HepG2 (cell line): Measurements from ENCODE around the gene CBL. TPM values are rescaled to one million over a fixed set of nuclear protein-coding genes. Genes with fewer than 3 reads are reported as not detected.

Experiments used
- ARID2 ChIP-seq: sonication (generic); formaldehyde crosslinking; IDR thresholded peaks from 2 replicates; pipeline ENCODE4 v1.8.1; 2022; ENCODE audit warnings: mild to moderate bottlenecking, missing genetic modification reagents, borderline replicate concordance
- ATF7-NPFF ChIP-seq: sonication (generic); formaldehyde crosslinking; IDR thresholded peaks from 2 replicates; pipeline ENCODE4 v1.8.1; 2023; ENCODE audit warnings: mild to moderate bottlenecking, low read depth, missing genetic modification reagents, moderate library complexity
- EP300 ChIP-seq, 3 experiments: sonication (generic) in 1 of 3; formaldehyde crosslinking in 1 of 3; IDR thresholded peaks; 2 replicates each; pipeline versions ENCODE4 v1.5.1 to v1.6.1; 2011 to 2020; ENCODE audit warnings: low read depth in 2 of 3, low read length in 2 of 3, borderline replicate concordance in 1 of 3, improper control_type of control experiment in 1 of 3, mild to moderate bottlenecking in 1 of 3, missing genetic modification reagents in 1 of 3, moderate library complexity in 1 of 3
- IRX3 ChIP-seq: sonication (generic); formaldehyde crosslinking; IDR thresholded peaks from 2 replicates; pipeline ENCODE4 v1.8.1; 2023; ENCODE audit warnings: mild to moderate bottlenecking, low read depth, missing genetic modification reagents, borderline replicate concordance
- KMT2B ChIP-seq: IDR thresholded peaks from 2 replicates; pipeline ENCODE4 v1.6.1; 2016; ENCODE audit warnings: missing genetic modification reagents, missing compliant biosample characterization
- NR2F2 ChIP-seq: IDR thresholded peaks from 2 replicates; pipeline ENCODE4 v1.6.1; 2012; ENCODE audit warnings: low read depth, inconsistent platforms, borderline replicate concordance
- PHB2 ChIP-seq: fragments of 450-650 bp; IDR thresholded peaks from 2 replicates; pipeline ENCODE4 v1.6.1; 2018; ENCODE audit not compliant: partially characterized antibody
- PITX1 ChIP-seq: sonication (generic); formaldehyde crosslinking; IDR thresholded peaks from 2 replicates; pipeline ENCODE4 v1.5.1; 2020; ENCODE audit warnings: mild to moderate bottlenecking, missing genetic modification reagents
- RARG ChIP-seq: sonication (generic); formaldehyde crosslinking; IDR thresholded peaks from 2 replicates; pipeline ENCODE4 v1.4.0; 2020; ENCODE audit warnings: low read depth, mild to moderate bottlenecking, missing genetic modification reagents
- RFX1 ChIP-seq: fragments of 450-650 bp; IDR thresholded peaks from 2 replicates; pipeline ENCODE4 v1.6.1; 2017
- SNAI1 ChIP-seq: sonication (generic); formaldehyde crosslinking; IDR thresholded peaks from 2 replicates; pipeline ENCODE4 v1.5.0; 2020; ENCODE audit warnings: mild to moderate bottlenecking, missing genetic modification reagents, borderline replicate concordance
- STAT5B ChIP-seq: sonication (generic); formaldehyde crosslinking; IDR thresholded peaks from 2 replicates; pipeline ENCODE4 v1.4.0; 2020; ENCODE audit warnings: missing genetic modification reagents
- THAP8 ChIP-seq: sonication (generic); formaldehyde crosslinking; IDR thresholded peaks from 2 replicates; pipeline ENCODE4 v1.5.1; 2020; ENCODE audit warnings: missing genetic modification reagents, mild to moderate bottlenecking, borderline replicate concordance
- TIGD3 ChIP-seq: sonication (generic); formaldehyde crosslinking; IDR thresholded peaks from 2 replicates; pipeline ENCODE4 v1.5.1; 2020; ENCODE audit warnings: mild to moderate bottlenecking, missing genetic modification reagents, borderline replicate concordance
- ZBTB37 ChIP-seq: sonication (generic); formaldehyde crosslinking; IDR thresholded peaks from 2 replicates; pipeline ENCODE4 v1.4.0; 2020; ENCODE audit warnings: mild to moderate bottlenecking, missing genetic modification reagents
- ZFP36L2 ChIP-seq: sonication (generic); formaldehyde crosslinking; IDR thresholded peaks from 2 replicates; pipeline ENCODE4 v1.4.0; 2020; ENCODE audit warnings: missing genetic modification reagents
- ZNF329 ChIP-seq: sonication (generic); formaldehyde crosslinking; IDR thresholded peaks from 2 replicates; pipeline ENCODE4 v1.9.0; 2021; ENCODE audit warnings: low read depth, mild to moderate bottlenecking, missing genetic modification reagents
- ZNF350 ChIP-seq: sonication (generic); formaldehyde crosslinking; IDR thresholded peaks from 2 replicates; pipeline ENCODE4 v1.4.0; 2020; ENCODE audit warnings: mild to moderate bottlenecking, low read depth, missing genetic modification reagents, borderline replicate concordance
- ZNF569 ChIP-seq: sonication (generic); formaldehyde crosslinking; IDR thresholded peaks from 2 replicates; pipeline ENCODE4 v1.5.0; 2020; ENCODE audit warnings: mild to moderate bottlenecking, missing genetic modification reagents, moderate library complexity, borderline replicate concordance
- ZNF709 ChIP-seq: sonication (generic); formaldehyde crosslinking; IDR thresholded peaks from 2 replicates; pipeline ENCODE4 v1.5.0; 2020; ENCODE audit warnings: mild to moderate bottlenecking, missing genetic modification reagents
- ZNF766 ChIP-seq: sonication (generic); formaldehyde crosslinking; IDR thresholded peaks from 2 replicates; pipeline ENCODE4 v1.5.0; 2020; ENCODE audit warnings: missing genetic modification reagents, borderline replicate concordance
- ZNF776 ChIP-seq: sonication (generic); formaldehyde crosslinking; IDR thresholded peaks from 2 replicates; pipeline ENCODE4 v1.4.0; 2020; ENCODE audit warnings: mild to moderate bottlenecking, missing genetic modification reagents
- ZNF800 ChIP-seq: sonication (generic); formaldehyde crosslinking; IDR thresholded peaks from 2 replicates; pipeline ENCODE4 v1.4.0; 2020; ENCODE audit warnings: missing genetic modification reagents
- polyA plus RNA-seq, 8 experiments: library from polyadenylated mRNA; depleted of rRNA in 3 of 8; stranded (reverse) in 7 of 8; unstranded in 1 of 8; fragments of >200 nt; fragmentation: Illumina TruSeq in 4 of 8; extraction: Trizol in 4 of 8; gene quantifications; 2 replicates each; pipeline versions ENCODE4 v1.2.1 to v1.2.3, GENCODE V29; 2011 to 2016; ENCODE audit warnings: low read depth in 4 of 8, missing spikeins in 1 of 8, mixed read lengths in 1 of 8; ENCODE audit not compliant: insufficient read depth in 1 of 8
- total RNA-seq, 5 experiments: library from RNA; depleted of rRNA; stranded (reverse); fragments of >200 nt; fragmentation: Illumina TruSeq; extraction: Trizol; gene quantifications; 2 replicates each; pipeline ENCODE4 v1.2.3, GENCODE V29; 2016; ENCODE audit warnings: low read depth in 1 of 5

The CBL gene
- total and polyA plus RNA-seq, 2 of the 13 experiments (the other 11 are each of a cell fraction or from before 2014, with no cell fraction given), result 6.6 to 7.4 TPM

- TF ChIP-seq EP300 (IDR thresholded peaks at IDR 0.05; ENCODE audit: low read depth in 2 of 2, low read length in 2 of 2) (no peak; a peak in 1 of 4 replicates), EP300 (CRISPR knock-in tag; IDR thresholded peaks at IDR 0.05; ENCODE audit: borderline replicate concordance) (no peak), SNAI1 (CRISPR knock-in tag) (no peak; the same call in 1 of the 2 replicates), RARG (CRISPR knock-in tag) (no peak), THAP8 (no peak), PHB2 (no peak), ATF7-NPFF (peak; percentile 79; the same call in 1 of the 2 replicates), KMT2B (no peak), NR2F2 (peak; percentile 14; the same call in 1 of the 2 replicates), RFX1 (no peak), ZNF350 (CRISPR knock-in tag) (no peak; the same call in 1 of the 2 replicates), ZNF800 (CRISPR knock-in tag) (0 out of 2 replicates have a peak, but pooled peaks have one; percentile 44), ZNF766 (no peak), ZNF709 (CRISPR knock-in tag) (peak; percentile 31; the same call in 1 of the 2 replicates), ZNF776 (CRISPR knock-in tag) (peak; percentile 60), ZFP36L2 (CRISPR knock-in tag) (no peak), ZBTB37 (no peak), PITX1 (CRISPR knock-in tag) (peak; percentile 38; the same call in 1 of the 2 replicates), ZNF329 (CRISPR knock-in tag) (no peak), TIGD3 (CRISPR knock-in tag) (no peak), ZNF569 (CRISPR knock-in tag) (no peak), ARID2 (CRISPR knock-in tag) (no peak), STAT5B (CRISPR knock-in tag) (no peak), IRX3 (CRISPR knock-in tag) (0 out of 2 replicates have a peak, but pooled peaks have one; percentile 71)
Measured at GRCh38 chr11:119168471-119169281, 37.5 kb upstream of the CBL start, which contains the start of gene NLRX1 (continued).
